GM18868 (cell line): ENCODE data around the gene MCF2L2.
A peak's percentile ranks its signal among the peaks of the same experiment; 100 is the strongest.
"Not testable (repeated sequence)": the region's sequence is repeated elsewhere in the genome, so short reads cannot be mapped to it uniquely, and the experiment has no call there.

Source experiments
- ATAC-seq: cut with Tn5 transposase; IDR thresholded peaks from one replicate; pipeline ENCODE4 v1.9.1; 2021; ENCODE audit warnings: mild to moderate bottlenecking, moderate library complexity; ENCODE audit not compliant: unreplicated experiment

MCF2L2 gene

GRCh38 chr3:183446838-183447205 lies 18.4 kb upstream of the MCF2L2 start:
- ATAC-seq, result no peak

GRCh38 chr3:183444748-183445147 lies 16.3 kb upstream of the MCF2L2 start:
- no peak for ATAC-seq

GRCh38 chr3:183443395-183444385 lies 15.3 kb upstream of the MCF2L2 start:
- no peak for ATAC-seq

GRCh38 chr3:183442994-183443393 lies 14.6 kb upstream of the MCF2L2 start:
- no peak for ATAC-seq

- ATAC-seq, result not testable (repeated sequence)
These were observed 12.1 kb upstream of the MCF2L2 start for GRCh38 chr3:183440521-183440920.

GRCh38 chr3:183439515-183439914 lies 11.1 kb upstream of the MCF2L2 start:
- ATAC-seq, result no peak

- no peak for ATAC-seq
These were observed 10.3 kb upstream of the MCF2L2 start for GRCh38 chr3:183438735-183439134.

- no peak for ATAC-seq
These were observed 9.5 kb upstream of the MCF2L2 start for GRCh38 chr3:183437666-183438564.

GRCh38 chr3:183437061-183437460 lies 8.6 kb upstream of the MCF2L2 start:
- ATAC-seq, result no peak

- peak; percentile 92 for ATAC-seq
These were observed 7.2 kb upstream of the MCF2L2 start for GRCh38 chr3:183435661-183436060.

- ATAC-seq, result no peak
These were observed 6.6 kb upstream of the MCF2L2 start for GRCh38 chr3:183434992-183435391.

- ATAC-seq, result no peak
These were observed 6.1 kb upstream of the MCF2L2 start for GRCh38 chr3:183434503-183434902.

- no peak for ATAC-seq
These were observed 2.0 kb upstream of the MCF2L2 start for GRCh38 chr3:183430325-183430957.

- ATAC-seq, result peak; percentile 26
These were observed 458 bp downstream of the MCF2L2 start for GRCh38 chr3:183427876-183428446.

GRCh38 chr3:183427196-183427875 lies 1.1 kb downstream of the MCF2L2 start:
- ATAC-seq, result no peak

GRCh38 chr3:183418807-183419206 lies 9.6 kb downstream of the MCF2L2 start:
- ATAC-seq, result not testable (repeated sequence)

- no peak for ATAC-seq
These were observed 17.1 kb downstream of the MCF2L2 start for GRCh38 chr3:183411216-183411922.

- ATAC-seq, result no peak
These were observed 17.7 kb downstream of the MCF2L2 start for GRCh38 chr3:183410759-183411158.

GRCh38 chr3:183410280-183410679 lies 18.1 kb downstream of the MCF2L2 start:
- no peak for ATAC-seq

- ATAC-seq, result no peak
These were observed 19.2 kb downstream of the MCF2L2 start for GRCh38 chr3:183409219-183409618.
